Cardiac muscle cell (in vitro differentiated cells and primary cell): ENCODE data around the gene INPP5A. TPM values are rescaled to one million over a fixed set of nuclear protein-coding genes. Genes with fewer than 3 reads are reported as not detected.
"Not testable (repeated sequence)": the region's sequence is repeated elsewhere in the genome, so short reads cannot be mapped to it uniquely, and the experiment has no call there.

ENCODE experiments used
- DNase-seq, 2 donors: peaks; one replicate each; pipeline versions ENCODE4 v3.0.0 to v3.0.0-alpha.2; 2010 to 2017; ENCODE audit warnings: low read depth in 1 of 2, low spot score in 1 of 2
- H3K27ac ChIP-seq: fragments of 200-600 bp; sonication (generic); 2 replicates; pipeline ENCODE4 v1.5.1; 2016
- H3K27me3 ChIP-seq: fragments of 200-600 bp; sonication (generic); 2 replicates; pipeline ENCODE4 v1.6.0; 2016; ENCODE audit warnings: control low read depth
- H3K36me3 ChIP-seq: fragments of 200-600 bp; sonication (generic); 2 replicates; pipeline ENCODE4 v1.5.1; 2016; ENCODE audit warnings: control low read depth
- H3K4me1 ChIP-seq: fragments of 200-600 bp; sonication (generic); 2 replicates; pipeline ENCODE4 v1.8.1; 2017; ENCODE audit warnings: low read depth, mild to moderate bottlenecking, mixed run types
- H3K4me3 ChIP-seq: fragments of 200-600 bp; sonication (generic); 2 replicates; pipeline ENCODE4 v1.5.1; 2016; ENCODE audit warnings: mild to moderate bottlenecking
- H3K9me3 ChIP-seq: fragments of 200-600 bp; sonication (generic); 2 replicates; pipeline ENCODE4 v1.5.1; 2017; ENCODE audit warnings: low read depth, mild to moderate bottlenecking, control low read depth
- polyA plus RNA-seq: library from polyadenylated mRNA; unstranded; fragments of >200 nt; fragmentation: Nextera tagmentation; extraction: Ambion mirVana; gene quantifications from 2 replicates; pipeline ENCODE4 v1.2.1, GENCODE V29; 2016
- total RNA-seq: library from RNA; depleted of rRNA; stranded (reverse); fragments of >200 nt; gene quantifications from 2 replicates; pipeline ENCODE4 v1.2.3, GENCODE V29; 2016
- TF ChIP-seq, protein P1 (sequence below): IDR thresholded peaks from 2 replicates; pipeline ENCODE4 v1.5.1; 2012; ENCODE audit warnings: low read depth, mild to moderate bottlenecking, low read length

Gene INPP5A
- total and polyA plus RNA-seq, 2 experiments from 2014 or later, result 87.0 to 90.4 TPM

DNA sequence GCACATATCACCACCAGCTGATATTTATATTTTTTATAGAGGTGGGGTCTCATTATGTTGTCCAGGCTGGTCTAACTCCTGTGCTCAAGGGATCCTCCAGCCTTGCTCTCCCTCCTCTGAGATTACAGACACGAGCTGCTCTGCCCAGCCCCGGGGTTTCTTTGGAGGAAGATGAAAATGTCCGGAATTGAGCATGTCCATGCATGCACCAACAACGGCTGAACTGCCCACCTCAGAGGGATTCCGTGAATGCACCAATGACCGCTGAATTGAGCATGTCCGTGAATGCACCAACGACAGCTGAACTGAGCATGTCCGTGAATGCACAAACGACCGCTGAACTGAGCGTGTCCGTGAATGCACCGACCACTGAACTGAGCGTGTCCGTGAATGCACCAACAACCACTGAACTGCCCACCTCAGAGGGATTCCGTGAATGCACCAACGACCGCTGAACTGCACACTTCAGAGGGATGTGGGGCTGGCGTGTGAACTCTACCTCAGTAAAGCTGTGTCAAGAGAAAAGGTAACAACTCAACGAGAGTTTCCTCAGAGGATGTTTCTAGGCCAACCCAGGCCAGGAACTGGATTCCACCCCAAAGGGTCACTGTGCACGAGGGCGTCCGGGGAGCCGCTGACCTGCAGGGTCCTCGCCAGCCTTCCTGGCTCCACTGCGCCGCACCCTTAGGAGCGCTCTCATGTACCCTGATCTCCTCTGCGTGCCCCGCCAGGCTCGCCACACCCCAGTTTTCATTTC is 34.9 kb upstream of the INPP5A start:
- Histone ChIP-seq H3K4me1 (no peaks in the 10 kb centered on the region), H3K4me3 (no peak overlapping the region), H3K9me3 (no peaks in the 10 kb centered on the region), H3K27ac (no peak overlapping the region), H3K36me3 (no peaks in the 10 kb centered on the region), H3K27me3 (no peaks in the 10 kb centered on the region)
- DNase-seq, result no peak
- TF ChIP-seq, protein P1, sequence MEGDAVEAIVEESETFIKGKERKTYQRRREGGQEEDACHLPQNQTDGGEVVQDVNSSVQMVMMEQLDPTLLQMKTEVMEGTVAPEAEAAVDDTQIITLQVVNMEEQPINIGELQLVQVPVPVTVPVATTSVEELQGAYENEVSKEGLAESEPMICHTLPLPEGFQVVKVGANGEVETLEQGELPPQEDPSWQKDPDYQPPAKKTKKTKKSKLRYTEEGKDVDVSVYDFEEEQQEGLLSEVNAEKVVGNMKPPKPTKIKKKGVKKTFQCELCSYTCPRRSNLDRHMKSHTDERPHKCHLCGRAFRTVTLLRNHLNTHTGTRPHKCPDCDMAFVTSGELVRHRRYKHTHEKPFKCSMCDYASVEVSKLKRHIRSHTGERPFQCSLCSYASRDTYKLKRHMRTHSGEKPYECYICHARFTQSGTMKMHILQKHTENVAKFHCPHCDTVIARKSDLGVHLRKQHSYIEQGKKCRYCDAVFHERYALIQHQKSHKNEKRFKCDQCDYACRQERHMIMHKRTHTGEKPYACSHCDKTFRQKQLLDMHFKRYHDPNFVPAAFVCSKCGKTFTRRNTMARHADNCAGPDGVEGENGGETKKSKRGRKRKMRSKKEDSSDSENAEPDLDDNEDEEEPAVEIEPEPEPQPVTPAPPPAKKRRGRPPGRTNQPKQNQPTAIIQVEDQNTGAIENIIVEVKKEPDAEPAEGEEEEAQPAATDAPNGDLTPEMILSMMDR, result no peak

DNA sequence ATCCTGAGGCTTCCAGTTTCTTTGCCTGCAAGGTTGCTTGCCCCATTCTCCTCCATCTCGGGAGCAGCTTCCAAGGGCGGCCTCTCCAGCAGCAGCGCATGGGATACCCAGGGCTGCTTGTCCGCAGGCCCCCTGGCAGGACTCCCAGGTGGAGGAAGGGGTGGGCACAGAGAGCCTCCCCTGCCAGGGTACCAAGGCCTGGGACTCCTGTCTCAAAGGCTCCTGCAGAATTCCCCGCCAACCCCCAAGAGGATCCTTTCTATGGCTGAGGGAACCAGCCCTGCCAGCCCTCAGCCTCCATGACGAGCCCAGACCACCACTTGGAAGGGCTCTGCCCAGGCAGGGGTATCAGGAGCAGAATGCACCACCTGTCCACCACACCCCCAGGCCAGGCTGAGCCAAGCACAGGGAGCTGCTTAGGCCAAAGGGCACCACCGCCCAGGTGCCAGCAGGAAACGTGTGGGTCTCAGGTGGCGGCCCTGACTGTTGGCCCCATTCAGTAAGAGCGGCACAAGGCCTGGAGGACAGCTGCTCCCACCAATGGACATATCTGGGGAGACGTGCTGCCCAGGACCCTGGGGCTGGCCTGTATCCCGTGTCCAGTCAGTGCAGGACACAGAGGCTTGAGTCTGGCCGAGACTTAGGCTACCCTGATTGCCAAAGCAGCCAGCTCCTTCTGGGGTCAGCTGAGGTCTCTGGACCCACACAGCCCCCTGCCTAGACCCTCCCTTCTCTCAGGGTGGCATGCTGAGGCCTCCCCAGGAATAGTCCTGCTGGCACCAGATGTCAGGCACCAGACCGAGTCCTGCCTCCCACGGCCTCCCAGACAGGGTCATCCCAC is 33.8 kb upstream of the INPP5A start:
- TF ChIP-seq, protein P1, result no peak
- no peak for DNase-seq
- Histone ChIP-seq H3K9me3 (no peaks in the 10 kb centered on the region), H3K4me3 (no peak overlapping the region), H3K27me3 (no peaks in the 10 kb centered on the region), H3K36me3 (no peaks in the 10 kb centered on the region), H3K27ac (no peak overlapping the region), H3K4me1 (no peaks in the 10 kb centered on the region)

DNA sequence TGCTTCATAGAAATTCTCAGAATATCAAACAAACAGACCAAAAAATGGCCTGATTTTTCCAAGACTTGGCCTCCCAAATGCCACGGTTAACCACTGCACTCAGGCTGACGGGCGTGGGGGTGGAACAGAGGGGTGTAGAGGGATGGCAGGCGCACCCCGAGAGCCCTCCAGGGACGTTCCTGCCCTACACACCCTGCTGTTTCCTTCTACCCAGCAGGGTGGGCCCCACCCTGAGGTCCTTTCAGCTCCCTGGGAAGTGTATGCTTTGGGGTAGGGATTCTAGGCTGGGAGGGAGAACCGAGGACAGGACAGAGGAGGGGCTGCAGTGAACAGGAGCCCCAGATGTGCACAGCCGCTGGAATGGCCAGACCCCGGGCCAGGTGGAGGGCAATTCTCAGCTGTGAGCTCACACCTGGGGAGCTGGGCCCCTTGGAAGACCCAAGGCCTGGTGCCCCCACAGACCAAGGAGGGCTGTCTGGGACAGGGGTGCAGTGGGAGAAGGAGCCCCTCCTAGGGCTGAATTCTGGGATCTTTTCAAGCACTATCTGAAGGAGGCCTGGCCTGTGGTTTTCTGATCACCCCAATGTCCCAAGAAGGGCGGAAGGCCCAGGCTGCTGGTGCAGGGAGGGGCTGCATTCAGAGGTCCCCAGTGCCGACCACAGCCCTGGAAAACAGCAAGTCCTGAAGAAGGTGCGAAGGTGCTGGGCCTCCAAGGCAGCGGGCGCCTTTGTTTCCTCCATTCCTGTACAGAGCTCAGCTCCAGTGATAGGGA is 32.9 kb upstream of the INPP5A start:
- TF ChIP-seq, protein P1, result no peak

DNA sequence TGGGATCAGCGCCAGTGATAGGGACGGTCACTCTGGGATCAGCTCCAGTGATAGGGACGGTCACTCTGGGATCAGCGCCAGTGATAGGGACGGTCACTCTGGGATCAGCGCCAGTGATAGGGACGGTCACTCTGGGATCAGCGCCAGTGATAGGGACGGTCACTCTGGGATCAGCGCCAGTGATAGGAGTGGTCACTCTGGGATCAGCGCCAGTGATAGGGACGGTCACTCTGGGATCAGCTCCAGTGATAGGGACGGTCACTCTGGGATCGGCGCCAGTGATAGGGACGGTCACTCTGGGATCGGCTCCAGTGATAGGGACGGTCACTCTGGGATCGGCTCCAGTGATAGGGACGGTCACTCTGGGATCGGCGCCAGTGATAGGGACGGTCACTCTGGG is 32.0 kb upstream of the INPP5A start:
- not testable (repeated sequence) for H3K9me3 ChIP-seq, H3K36me3 ChIP-seq, DNase-seq, H3K4me3 ChIP-seq, H3K27me3 ChIP-seq, H3K27ac ChIP-seq, H3K4me1 ChIP-seq

More for the DNA sequence above, 32.9 kb upstream of the INPP5A start:
- H3K36me3 ChIP-seq, result no peaks in the 10 kb centered on the region
- H3K27me3 ChIP-seq, result no peaks in the 10 kb centered on the region
- no peak for DNase-seq
- no peaks in the 10 kb centered on the region for H3K4me1 ChIP-seq
- no peaks in the 10 kb centered on the region for H3K9me3 ChIP-seq
- H3K4me3 ChIP-seq, result no peak overlapping the region
- no peak overlapping the region for H3K27ac ChIP-seq

DNA sequence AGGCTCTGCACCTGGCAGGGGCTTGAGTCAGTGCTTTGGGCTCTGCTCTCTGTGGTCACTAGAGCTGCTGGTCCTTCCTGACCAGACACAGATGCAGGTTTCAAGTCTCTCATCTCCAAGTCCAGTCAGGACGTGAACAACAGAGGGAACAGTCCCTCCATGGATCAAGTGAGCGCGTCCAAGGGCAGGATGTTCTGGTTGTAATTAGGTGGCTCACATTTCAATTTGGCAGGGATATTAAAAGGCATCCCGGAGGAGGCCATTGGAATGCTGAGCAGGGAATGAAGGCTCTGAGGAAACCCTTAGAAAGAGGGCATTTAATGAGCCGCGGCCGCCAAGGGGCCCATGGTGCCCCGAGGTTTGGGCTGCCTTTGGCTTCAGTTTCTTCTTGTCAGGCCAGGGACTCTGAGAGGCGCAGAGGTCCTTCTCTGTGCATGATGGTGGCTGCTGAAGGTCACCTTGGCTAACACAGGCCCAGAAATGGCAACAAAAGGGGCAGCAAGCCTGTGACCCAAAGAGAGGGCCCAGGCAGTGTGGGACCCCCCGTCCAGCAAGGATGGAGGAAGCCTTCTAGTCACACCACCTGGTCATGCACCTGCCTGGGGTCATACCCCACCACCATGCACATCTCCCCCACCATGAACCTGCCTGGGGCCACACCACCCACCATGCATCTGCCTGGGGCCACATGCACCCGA is 30.7 kb upstream of the INPP5A start:
- Histone ChIP-seq H3K9me3 (no peaks in the 10 kb centered on the region), H3K27me3 (no peaks in the 10 kb centered on the region), H3K4me1 (no peaks in the 10 kb centered on the region), H3K36me3 (no peaks in the 10 kb centered on the region), H3K27ac (no peak overlapping the region), H3K4me3 (no peak overlapping the region)
- DNase-seq, result peak in 1 of 2 donors; percentile 67
- TF ChIP-seq, protein P1, result no peak
